HG03439 (cell line): ENCODE results near the gene SLC5A5.

ENCODE experiments used
- ATAC-seq: cut with Tn5 transposase; IDR thresholded peaks from one replicate; pipeline ENCODE4 v1.9.1; 2021; ENCODE audit warnings: mild to moderate bottlenecking, moderate library complexity; ENCODE audit not compliant: unreplicated experiment

SLC5A5 gene

GRCh38 chr19:17871878-17872250 is at the start of gene SLC5A5:
TSS of gene SLC5A5 (plus strand) at chr19:17871945. CDS start at chr19:17872320, 375 bp downstream.
- ATAC-seq, result no peak

GRCh38 chr19:17824339-17824738 is 47.4 kb upstream of the SLC5A5 start:
- no peak for ATAC-seq

GRCh38 chr19:17826508-17827056 is 45.2 kb upstream of the SLC5A5 start:
- ATAC-seq, result no peak

GRCh38 chr19:17829855-17830566 is 41.7 kb upstream of the SLC5A5 start:
- ATAC-seq, result no peak

GRCh38 chr19:17830567-17831418 is 41.0 kb upstream of the SLC5A5 start:
- no peak for ATAC-seq

GRCh38 chr19:17831419-17831888 is 40.3 kb upstream of the SLC5A5 start:
- ATAC-seq, result no peak

- no peak for ATAC-seq
These were observed 39.1 kb upstream of the SLC5A5 start for GRCh38 chr19:17832443-17833208.

- ATAC-seq, result no peak
These were observed 37.2 kb upstream of the SLC5A5 start for GRCh38 chr19:17834350-17835181.

GRCh38 chr19:17835182-17836006 is 36.4 kb upstream of the SLC5A5 start:
- no peak for ATAC-seq

- no peak for ATAC-seq
These were observed 35.2 kb upstream of the SLC5A5 start for GRCh38 chr19:17836530-17836929.

GRCh38 chr19:17837972-17838371 is 33.8 kb upstream of the SLC5A5 start:
- no peak for ATAC-seq

GRCh38 chr19:17840019-17840418 is 31.7 kb upstream of the SLC5A5 start:
- ATAC-seq, result no peak

GRCh38 chr19:17841371-17841809 is 30.4 kb upstream of the SLC5A5 start:
- ATAC-seq, result no peak

- ATAC-seq, result no peak
These were observed 29.7 kb upstream of the SLC5A5 start for GRCh38 chr19:17841810-17842662.

GRCh38 chr19:17842663-17843291 is 29.0 kb upstream of the SLC5A5 start:
- no peak for ATAC-seq

GRCh38 chr19:17843292-17843827 is 28.4 kb upstream of the SLC5A5 start:
- ATAC-seq, result no peak

GRCh38 chr19:17843908-17844490 is 27.7 kb upstream of the SLC5A5 start:
- ATAC-seq, result no peak
